HEK293T (cell line): ENCODE measurements around the gene STK24.

Experiments used
- CTCF ChIA-PET: fragments of 350-600 bp; formaldehyde crosslinking; extraction: SDS; loops from one replicate; lab custom pipeline; 2021; ENCODE audit warnings: antibody characterized with exemption, inconsistent platforms; lab: Yijun Ruan, JAX
- POLR2A ChIA-PET: fragments of 350-600 bp; formaldehyde crosslinking; extraction: SDS; loops from one replicate; lab custom pipeline; 2020; ENCODE audit warnings: antibody characterized with exemption, inconsistent platforms; lab: Yijun Ruan, JAX
- DNase-seq: peaks from one replicate; pipeline ENCODE4 v3.0.0; 2012; ENCODE audit warnings: mixed read lengths; ENCODE audit errors: extremely low spot score
- ARNT ChIP-seq: fragments of 450-650 bp; IDR thresholded peaks from 2 replicates; pipeline ENCODE4 v1.6.1; 2017; ENCODE audit warnings: mild to moderate bottlenecking
- BHLHE40 ChIP-seq: fragments of 450-650 bp; IDR thresholded peaks from 2 replicates; pipeline ENCODE4 v1.6.1; 2016; ENCODE audit warnings: mild to moderate bottlenecking, moderate library complexity, borderline replicate concordance
- CTBP1 ChIP-seq: fragments of 450-650 bp; IDR thresholded peaks from 2 replicates; pipeline ENCODE4 v1.6.1; 2016; ENCODE audit warnings: borderline replicate concordance
- ELF4 ChIP-seq: fragments of 450-650 bp; IDR thresholded peaks from 2 replicates; pipeline ENCODE4 v1.6.1; 2017; ENCODE audit warnings: antibody characterized with exemption
- FOXA1 ChIP-seq: fragments of 450-650 bp; IDR thresholded peaks from 2 replicates; pipeline ENCODE4 v1.6.1; 2016; ENCODE audit warnings: mild to moderate bottlenecking
- FOXK2 ChIP-seq: fragments of 450-650 bp; IDR thresholded peaks from 2 replicates; pipeline ENCODE4 v1.6.1; 2016; ENCODE audit warnings: mild to moderate bottlenecking
- FOXM1 ChIP-seq: fragments of 450-650 bp; IDR thresholded peaks from 2 replicates; pipeline ENCODE4 v1.6.1; 2017; ENCODE audit warnings: mild to moderate bottlenecking, borderline replicate concordance
- HDGF ChIP-seq: fragments of 450-650 bp; IDR thresholded peaks from 2 replicates; pipeline ENCODE4 v1.6.1; 2017; ENCODE audit warnings: antibody characterized with exemption, borderline replicate concordance
- L3MBTL2 ChIP-seq: fragments of 450-650 bp; conservative IDR thresholded peaks from 2 replicates; pipeline ENCODE4 v1.6.1; 2016; ENCODE audit warnings: mild to moderate bottlenecking
- LEF1 ChIP-seq: fragments of 450-650 bp; IDR thresholded peaks from 2 replicates; pipeline ENCODE4 v1.6.1; 2017; ENCODE audit warnings: mild to moderate bottlenecking, borderline replicate concordance
- NFRKB ChIP-seq: fragments of 450-650 bp; IDR thresholded peaks from 2 replicates; pipeline ENCODE4 v1.6.1; 2016; ENCODE audit warnings: mild to moderate bottlenecking, moderate library complexity
- PKNOX1 ChIP-seq: fragments of 450-650 bp; IDR thresholded peaks from 2 replicates; pipeline ENCODE4 v1.6.1; 2016
- SP1 ChIP-seq: fragments of 450-650 bp; IDR thresholded peaks from 2 replicates; pipeline ENCODE4 v1.6.1; 2017
- SUZ12 ChIP-seq: fragments of 450-650 bp; IDR thresholded peaks from 2 replicates; pipeline ENCODE4 v1.6.1; 2016; ENCODE audit warnings: mild to moderate bottlenecking
- TARDBP ChIP-seq: fragments of 450-650 bp; IDR thresholded peaks from 2 replicates; pipeline ENCODE4 v1.6.1; 2016
- ZNF384 ChIP-seq: fragments of 450-650 bp; IDR thresholded peaks from 2 replicates; pipeline ENCODE4 v1.6.1; 2016

STK24 gene

GRCh38 chr13:98541701-98542203 is 35.2 kb downstream of the STK24 start:
- peak; percentile 30 for DNase-seq
- TF ChIP-seq SP1: no peak
- TF ChIP-seq ARNT: no peak
- no peak for TF ChIP-seq TARDBP
- no peak for TF ChIP-seq ZNF384
- TF ChIP-seq NFRKB: no peak
- no peak for TF ChIP-seq CTBP1
- no peak for TF ChIP-seq FOXK2
- TF ChIP-seq SUZ12: no peak
- TF ChIP-seq L3MBTL2: no peak
- TF ChIP-seq ELF4: no peak
- TF ChIP-seq FOXA1: no peak
- no peak for TF ChIP-seq BHLHE40
- TF ChIP-seq LEF1: no peak
- CTCF ChIA-PET: interaction anchor here (0.7 to 1.8 kb wide), 3 partner anchors 10 to 57 kb away, joined by 4 to 8 read pairs (median 8); no protein-coding TSS in a partner anchor
- POLR2A ChIA-PET: no interaction called here

GRCh38 chr13:98541191-98541590 is 35.7 kb downstream of the STK24 start:
- POLR2A ChIA-PET: no interaction called here
- CTCF ChIA-PET: interaction anchor here (0.9 to 1.8 kb wide), 3 partner anchors 10 to 59 kb away, joined by 3 to 8 read pairs (median 8); no protein-coding TSS in a partner anchor
- no peak for DNase-seq
- no peak for TF ChIP-seq LEF1
- TF ChIP-seq ARNT: no peak
- TF ChIP-seq PKNOX1: no peak
- no peak for TF ChIP-seq BHLHE40
- no peak for TF ChIP-seq FOXA1
- TF ChIP-seq L3MBTL2: no peak

GRCh38 chr13:98540476-98540875 is 36.4 kb downstream of the STK24 start:
- TF ChIP-seq HDGF (no peak), BHLHE40 (no peak), L3MBTL2 (no peak), SUZ12 (no peak), NFRKB (no peak)
- ChIA-PET POLR2A (no interaction called here), CTCF (interaction anchor here (0.9 to 1.8 kb wide), 3 partner anchors 9 to 58 kb away, joined by 3 to 8 read pairs (median 8); no protein-coding TSS in a partner anchor)
- no peak for DNase-seq

GRCh38 chr13:98539666-98540065 is 37.2 kb downstream of the STK24 start:
- CTCF ChIA-PET: no interaction called here
- no peak for DNase-seq
- POLR2A ChIA-PET: no interaction called here

GRCh38 chr13:98538876-98539275 is 38.0 kb downstream of the STK24 start:
- ChIA-PET POLR2A (no interaction called here), CTCF (no interaction called here)
- TF ChIP-seq HDGF (no peak), LEF1 (no peak), PKNOX1 (no peak), ZNF384 (no peak), CTBP1 (no peak), FOXM1 (no peak), SUZ12 (no peak), TARDBP (no peak), ARNT (no peak), SP1 (no peak), FOXA1 (no peak), L3MBTL2 (no peak), FOXK2 (no peak), NFRKB (no peak), BHLHE40 (no peak), ELF4 (no peak)
- no peak for DNase-seq

More at GRCh38 chr13:98539666-98540065, 37.2 kb downstream of the STK24 start:
- TF ChIP-seq L3MBTL2: no peak
- TF ChIP-seq TARDBP: no peak
- TF ChIP-seq ARNT: no peak

GRCh38 chr13:98537740-98538139 is 39.2 kb downstream of the STK24 start:
- TF ChIP-seq TARDBP (no peak), CTBP1 (no peak), SUZ12 (no peak), ZNF384 (no peak), BHLHE40 (no peak), FOXK2 (no peak), PKNOX1 (no peak), FOXA1 (no peak), ARNT (no peak)
- no peak for DNase-seq
- ChIA-PET CTCF (interaction anchor here (0.5 to 0.7 kb wide), 2 partner anchors 45 to 876 kb away, joined by 3 read pairs; no protein-coding TSS in a partner anchor), POLR2A (no interaction called here)

GRCh38 chr13:98537306-98537705 is 39.6 kb downstream of the STK24 start:
- TF ChIP-seq BHLHE40 (no peak), SP1 (no peak), CTBP1 (no peak), SUZ12 (no peak), ARNT (no peak), PKNOX1 (no peak), L3MBTL2 (no peak), FOXK2 (no peak), TARDBP (no peak), HDGF (no peak), FOXM1 (no peak), NFRKB (no peak), FOXA1 (no peak), ZNF384 (no peak), ELF4 (no peak)
- no peak for DNase-seq
- ChIA-PET POLR2A (no interaction called here), CTCF (interaction anchor here (0.5 kb wide), 1 partner anchor 876 kb away, joined by 3 read pairs; no protein-coding TSS in a partner anchor)
